Lung microvascular endothelial cell (primary cell): ENCODE measurements around the gene VPS72. TPM values are rescaled to one million over a fixed set of nuclear protein-coding genes. Genes with fewer than 3 reads are reported as not detected.
A peak's percentile ranks its signal among the peaks of the same experiment; 100 is the strongest.
"Not testable (repeated sequence)": the region's sequence is repeated elsewhere in the genome, so short reads cannot be mapped to it uniquely, and the experiment has no call there.

Experiments used
- DNase-seq, 2 donors: peaks; one replicate each; pipeline versions ENCODE4 v3.0.0 to v3.0.0-alpha.2; 2010; ENCODE audit warnings: low read depth in 2 of 2
- total RNA-seq: library from RNA; depleted of rRNA; stranded (reverse); fragments of >200 nt; gene quantifications from 2 replicates; pipeline ENCODE4 v1.2.1, GENCODE V29; 2014

Gene VPS72
- total RNA-seq, 1 donor from 2014 or later: 40.5 TPM

GRCh38 chr1:151188667-151189066 is 1.3 kb downstream of the VPS72 start:
- not testable (repeated sequence) for DNase-seq

GRCh38 chr1:151187205-151187604 is 2.8 kb downstream of the VPS72 start:
- DNase-seq: no peak

- DNase-seq: no peak
Measured at GRCh38 chr1:151184211-151184610, 5.8 kb downstream of the VPS72 start.

GRCh38 chr1:151176514-151177045 is 13.4 kb downstream of the VPS72 start:
- DNase-seq: no peak

GRCh38 chr1:151175863-151176262 is 14.1 kb downstream of the VPS72 start, which contains the start of gene TMOD4:
Gene TMOD4 (minus strand): TSS chr1:151175981. CDS start chr1:151174875, 1,106 bp downstream.
- peak; percentile 45 to 51 for DNase-seq

GRCh38 chr1:151175041-151175741 is 14.8 kb downstream of the VPS72 start:
- peak in 1 of 2 donors; percentile 33 for DNase-seq

GRCh38 chr1:151171190-151171589 is 18.8 kb downstream of the VPS72 start:
- no peak for DNase-seq

- DNase-seq: no peak
Measured at GRCh38 chr1:151167116-151167515, 22.9 kb downstream of the VPS72 start.

- DNase-seq: peak; percentile 20 to 64
Measured at GRCh38 chr1:151166505-151166956, 23.5 kb downstream of the VPS72 start.

GRCh38 chr1:151165738-151166504 is 24.1 kb downstream of the VPS72 start, which contains the start of the genes LYSMD1 and SCNM1:
Gene LYSMD1 (minus strand): TSS chr1:151165902. CDS start chr1:151165258, 644 bp downstream.
Gene SCNM1 (plus strand): TSS chr1:151166144. CDS start chr1:151166153, 9 bp downstream.
- DNase-seq: peak; percentile 97 to 99

- peak; percentile 33 to 46 for DNase-seq
Measured at GRCh38 chr1:151165281-151165737, 24.7 kb downstream of the VPS72 start.

- DNase-seq: peak in 1 of 2 donors; percentile 16
Measured at GRCh38 chr1:151164732-151165280, 25.2 kb downstream of the VPS72 start.

- DNase-seq: no peak
Measured at GRCh38 chr1:151159373-151159772, 30.6 kb downstream of the VPS72 start.

- peak in 1 of 2 donors; percentile 75 for DNase-seq
Measured at GRCh38 chr1:151158751-151159251, 31.2 kb downstream of the VPS72 start.

- DNase-seq: no peak
Measured at GRCh38 chr1:151158326-151158725, 31.7 kb downstream of the VPS72 start.

- DNase-seq: no peak
Measured at GRCh38 chr1:151157067-151157531, 32.9 kb downstream of the VPS72 start.

- no peak for DNase-seq
Measured at GRCh38 chr1:151156515-151156819, 33.5 kb downstream of the VPS72 start, which contains the start of gene TNFAIP8L2. Gene TNFAIP8L2 (plus strand): TSS chr1:151156649. CDS start chr1:151158698, 2,049 bp downstream.

GRCh38 chr1:151147665-151148064 is 42.3 kb downstream of the VPS72 start:
- no peak for DNase-seq

GRCh38 chr1:151147132-151147503 is 42.9 kb downstream of the VPS72 start:
- peak; percentile 42 to 50 for DNase-seq

GRCh38 chr1:151146412-151147131 is 43.4 kb downstream of the VPS72 start, which contains the start of gene SEMA6C:
Gene SEMA6C (minus strand): TSS chr1:151146631. CDS start chr1:151142621, 4,010 bp downstream.
- DNase-seq: peak; percentile 92 to 93

GRCh38 chr1:151146072-151146411 is 44.0 kb downstream of the VPS72 start:
- DNase-seq: no peak
